ENCODE measurements around the gene PLK3.
A peak's percentile ranks its signal among the peaks of the same experiment; 100 is the strongest.

Gene PLK3

GRCh38 chr1:44775930-44776729 lies 24.0 kb upstream of the PLK3 start:
- DNase-seq (ENCODE audit: low read depth) = no peak
- no peak for TF ChIP-seq CTCF (IDR thresholded peaks at IDR 0.05; ENCODE audit: control insufficient read depth, insufficient read depth, low read depth, low read length, missing control alignments)
- H3K4me3 ChIP-seq (ENCODE audit: control insufficient read depth, low read depth, low read length) = peak overlapping the region; percentile 99

- TF ChIP-seq CTCF (IDR thresholded peaks at IDR 0.05; ENCODE audit: control insufficient read depth, insufficient read depth, low read depth, low read length, missing control alignments) = no peak
- DNase-seq (ENCODE audit: low read depth) = no peak
- H3K4me3 ChIP-seq (ENCODE audit: control insufficient read depth, low read depth, low read length) = peak overlapping the region; percentile 99
Observed at GRCh38 chr1:44776730-44777068, 23.5 kb upstream of the PLK3 start.

GRCh38 chr1:44777547-44777946 lies 22.6 kb upstream of the PLK3 start:
- TF ChIP-seq CTCF (IDR thresholded peaks at IDR 0.05; ENCODE audit: control insufficient read depth, insufficient read depth, low read depth, low read length, missing control alignments) = no peak
- DNase-seq (ENCODE audit: low read depth) = no peak
- H3K4me3 ChIP-seq (ENCODE audit: control insufficient read depth, low read depth, low read length) = peak overlapping the region; percentile 99

- TF ChIP-seq CTCF (IDR thresholded peaks at IDR 0.05; ENCODE audit: control insufficient read depth, insufficient read depth, low read depth, low read length, missing control alignments) = no peak
Observed at GRCh38 chr1:44777969-44778635, 22.1 kb upstream of the PLK3 start.

GRCh38 chr1:44778705-44779576 lies 21.2 kb upstream of the PLK3 start:
- no peak for TF ChIP-seq CTCF (IDR thresholded peaks at IDR 0.05; ENCODE audit: control insufficient read depth, insufficient read depth, low read depth, low read length, missing control alignments)
- H3K4me3 ChIP-seq (ENCODE audit: control insufficient read depth, low read depth, low read length) = no peak overlapping the region
- no peak for DNase-seq (ENCODE audit: low read depth)

More at GRCh38 chr1:44777969-44778635, 22.1 kb upstream of the PLK3 start:
- no peak for DNase-seq (ENCODE audit: low read depth)
- no peak overlapping the region for H3K4me3 ChIP-seq (ENCODE audit: control insufficient read depth, low read depth, low read length)

GRCh38 chr1:44780583-44781121 lies 19.5 kb upstream of the PLK3 start:
- H3K4me3 ChIP-seq (ENCODE audit: control insufficient read depth, low read depth, low read length) = no peak overlapping the region
- no peak for TF ChIP-seq CTCF (IDR thresholded peaks at IDR 0.05; ENCODE audit: control insufficient read depth, insufficient read depth, low read depth, low read length, missing control alignments)
- DNase-seq (ENCODE audit: low read depth) = no peak

Measured in AG09309 (cell line).